ENCODE measurements around the gene TBXA2R.
A peak's percentile ranks its signal among the peaks of the same experiment; 100 is the strongest.

TBXA2R gene

GRCh38 chr19:3551792-3552095 is 54.9 kb downstream of the TBXA2R start:
- DNase-seq (ENCODE audit: low spot score): no peak

GRCh38 chr19:3550947-3551791 is 55.5 kb downstream of the TBXA2R start:
- no peak for DNase-seq (ENCODE audit: low spot score)

- no peak for DNase-seq (ENCODE audit: low spot score)
Measured at GRCh38 chr19:3549816-3550215, 56.9 kb downstream of the TBXA2R start.

- no peak for DNase-seq (ENCODE audit: low spot score)
Measured at GRCh38 chr19:3548606-3549005, 58.1 kb downstream of the TBXA2R start.

GRCh38 chr19:3547767-3548282 is 58.9 kb downstream of the TBXA2R start:
- DNase-seq (ENCODE audit: low spot score): no peak

GRCh38 chr19:3547301-3547731 is 59.4 kb downstream of the TBXA2R start:
- DNase-seq (ENCODE audit: low spot score): no peak

GRCh38 chr19:3546119-3546518 is 60.6 kb downstream of the TBXA2R start:
- no peak for DNase-seq (ENCODE audit: low spot score)

- DNase-seq (ENCODE audit: low spot score): no peak
Measured at GRCh38 chr19:3545669-3546034, 61.0 kb downstream of the TBXA2R start.

GRCh38 chr19:3544742-3545668 is 61.7 kb downstream of the TBXA2R start:
- DNase-seq (ENCODE audit: low spot score): peak; percentile 65

Measured in kidney tubule cell (primary cell).